Pons (tissue), 1 donor: ENCODE data around the gene ZNF23.
"Not testable (repeated sequence)": the region's sequence is repeated elsewhere in the genome, so short reads cannot be mapped to it uniquely, and the experiment has no call there.

Experiments used
- DNase-seq: peaks from one replicate; pipeline ENCODE4 v3.0.0-alpha.2; 2016; ENCODE audit warnings: low spot score

Gene ZNF23

GRCh38 chr16:71461686-71462648 is at the start of gene ZNF23:
ZNF23 (minus strand) TSS chr16:71462247; CDS start chr16:71456796, 5,451 bp downstream.
- peak; percentile 62 for DNase-seq

- no peak for DNase-seq
These were observed 45.0 kb upstream of the ZNF23 start for GRCh38 chr16:71507061-71507460.

GRCh38 chr16:71504901-71505300 is 42.9 kb upstream of the ZNF23 start:
- DNase-seq, result no peak

- not testable (repeated sequence) for DNase-seq
These were observed 42.0 kb upstream of the ZNF23 start for GRCh38 chr16:71504051-71504450.

- DNase-seq, result no peak
These were observed 39.5 kb upstream of the ZNF23 start for GRCh38 chr16:71501547-71501946.

DNA sequence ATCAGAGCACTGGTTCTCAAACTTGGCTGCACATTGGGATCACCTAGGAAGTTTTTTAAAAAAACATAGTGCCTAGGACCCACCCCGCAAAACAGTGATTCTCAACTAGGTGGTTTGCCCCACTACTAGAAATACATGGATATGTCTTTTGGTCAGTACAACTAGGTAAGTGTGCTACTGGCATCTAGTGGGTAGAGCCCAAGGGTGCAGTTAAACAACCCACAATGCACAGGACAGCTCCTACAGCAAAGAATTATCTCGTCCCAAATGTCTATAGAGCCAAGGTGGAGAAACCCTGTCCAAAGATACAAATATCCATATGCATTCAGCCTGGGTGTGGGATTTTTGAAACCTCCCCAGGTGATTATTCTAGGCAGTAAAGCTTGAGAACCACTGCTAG is 38.9 kb upstream of the ZNF23 start:
- no peak for DNase-seq

DNA sequence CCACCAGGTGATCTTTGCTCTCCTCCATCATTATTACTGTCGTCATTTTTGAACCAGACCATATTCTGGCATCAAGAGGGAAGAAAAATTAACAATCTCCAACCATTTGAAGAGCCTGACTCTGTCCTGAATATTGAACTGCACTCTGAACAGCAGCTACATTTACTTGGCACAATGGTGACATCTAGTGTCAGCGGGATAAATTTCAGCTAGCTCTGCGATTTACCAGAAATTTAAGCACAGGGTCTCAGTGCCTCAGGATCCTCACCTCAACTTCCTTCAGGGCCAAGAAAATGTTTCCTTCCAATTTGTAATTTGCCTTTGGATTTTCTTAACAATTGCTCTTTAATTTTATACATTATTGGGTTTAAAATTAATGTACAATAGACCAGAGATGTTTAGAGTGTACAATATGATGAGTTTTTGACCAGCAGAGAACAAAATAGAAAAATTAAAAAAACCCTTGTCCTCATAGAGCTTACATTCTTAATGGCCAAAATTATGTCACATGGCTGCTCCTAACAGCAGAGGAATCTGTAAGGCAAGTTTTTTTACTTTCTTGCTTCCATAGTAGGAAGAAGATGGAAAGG is 37.8 kb upstream of the ZNF23 start:
- DNase-seq, result peak; percentile 62

- no peak for DNase-seq
These were observed 36.0 kb upstream of the ZNF23 start for GRCh38 chr16:71498031-71498430.

GRCh38 chr16:71493213-71493612 is 31.2 kb upstream of the ZNF23 start:
- DNase-seq, result no peak

DNA sequence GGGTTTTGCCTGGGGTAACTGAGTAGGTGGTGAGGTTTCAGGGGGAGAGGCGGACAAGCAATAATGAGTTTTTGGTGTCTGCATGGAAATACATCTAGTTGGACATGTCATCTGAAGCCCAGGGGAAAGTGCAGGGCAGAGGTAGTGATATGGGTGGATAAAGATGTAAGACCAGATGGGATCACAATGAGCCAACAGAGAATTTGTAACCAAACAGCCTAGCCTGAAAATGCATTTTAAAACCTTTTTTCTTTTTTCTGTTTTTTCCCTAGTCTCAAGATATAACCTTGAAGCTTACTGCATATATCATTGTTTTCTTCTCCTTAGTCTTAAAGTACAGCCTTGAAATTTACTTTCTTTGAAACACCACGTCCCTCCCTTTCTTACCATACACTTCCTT is 30.7 kb upstream of the ZNF23 start:
- no peak for DNase-seq

- DNase-seq, result no peak
These were observed 29.0 kb upstream of the ZNF23 start for GRCh38 chr16:71491054-71491453.

DNA sequence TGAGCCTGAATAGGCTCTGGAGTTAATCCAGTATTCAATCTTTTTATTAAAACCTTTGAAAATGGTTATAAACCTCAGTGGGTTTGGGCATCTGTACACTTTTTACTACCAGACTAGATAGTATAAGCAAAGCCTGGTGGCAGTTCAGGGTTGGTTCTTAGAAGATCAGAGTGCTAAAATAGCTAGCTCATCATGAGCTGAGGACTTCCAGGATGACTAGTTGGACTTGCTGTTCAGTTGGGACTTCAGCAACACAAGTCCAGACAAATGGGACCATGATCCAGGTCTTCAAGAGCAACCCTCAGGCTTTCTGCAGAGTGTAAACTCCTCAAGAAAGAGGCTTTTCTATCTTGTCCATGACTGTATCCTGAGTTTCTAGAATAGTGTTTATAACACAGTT is 28.3 kb upstream of the ZNF23 start:
- DNase-seq, result no peak

GRCh38 chr16:71489122-71489521 is 27.1 kb upstream of the ZNF23 start, which contains the start of gene ZNF19:
ZNF19 (minus strand) TSS chr16:71489324; CDS start chr16:71482114, 7,210 bp downstream.
- no peak for DNase-seq

- DNase-seq, result peak; percentile 96
These were observed 22.2 kb upstream of the ZNF23 start for GRCh38 chr16:71484006-71484893.

DNA sequence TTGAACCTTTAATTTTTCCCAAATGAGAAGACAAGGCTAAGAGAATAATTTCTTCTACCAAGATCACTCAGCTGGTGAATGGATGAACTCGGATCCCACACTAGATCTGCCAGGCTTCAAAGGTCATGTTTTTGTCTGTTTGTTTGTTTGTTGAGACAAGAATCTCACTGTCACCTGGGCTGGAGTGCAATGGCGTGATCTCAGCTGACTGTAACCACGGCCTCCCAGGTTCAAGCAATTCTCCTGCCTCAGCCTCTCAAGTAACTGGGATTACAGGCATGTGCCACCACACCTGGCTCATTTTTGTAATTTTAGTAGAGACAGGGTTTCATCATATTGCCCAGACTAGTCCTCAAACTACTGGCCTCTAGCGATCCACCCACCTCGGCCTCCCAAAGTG is 20.5 kb upstream of the ZNF23 start:
- no peak for DNase-seq

DNA sequence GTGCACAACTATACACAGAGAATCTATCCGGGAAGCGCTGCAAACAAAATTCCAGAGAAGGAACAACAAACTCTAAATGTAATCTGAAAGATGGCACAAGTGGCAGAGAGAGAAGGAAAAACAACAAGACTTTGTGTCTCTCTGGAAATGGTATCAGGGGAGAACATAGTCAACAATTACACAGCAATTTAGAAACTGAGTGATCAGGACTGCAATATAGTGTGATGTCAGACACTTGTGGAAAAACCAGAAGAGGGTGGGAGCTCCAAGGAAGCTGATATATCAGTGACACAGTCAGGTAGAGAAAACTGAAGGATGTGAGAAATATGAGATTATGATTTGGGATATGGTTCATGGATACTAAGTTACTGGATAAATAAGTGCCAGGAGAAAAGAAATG is 18.9 kb upstream of the ZNF23 start:
- DNase-seq, result no peak

GRCh38 chr16:71479420-71479819 is 17.4 kb upstream of the ZNF23 start:
- peak; percentile 52 for DNase-seq

DNA sequence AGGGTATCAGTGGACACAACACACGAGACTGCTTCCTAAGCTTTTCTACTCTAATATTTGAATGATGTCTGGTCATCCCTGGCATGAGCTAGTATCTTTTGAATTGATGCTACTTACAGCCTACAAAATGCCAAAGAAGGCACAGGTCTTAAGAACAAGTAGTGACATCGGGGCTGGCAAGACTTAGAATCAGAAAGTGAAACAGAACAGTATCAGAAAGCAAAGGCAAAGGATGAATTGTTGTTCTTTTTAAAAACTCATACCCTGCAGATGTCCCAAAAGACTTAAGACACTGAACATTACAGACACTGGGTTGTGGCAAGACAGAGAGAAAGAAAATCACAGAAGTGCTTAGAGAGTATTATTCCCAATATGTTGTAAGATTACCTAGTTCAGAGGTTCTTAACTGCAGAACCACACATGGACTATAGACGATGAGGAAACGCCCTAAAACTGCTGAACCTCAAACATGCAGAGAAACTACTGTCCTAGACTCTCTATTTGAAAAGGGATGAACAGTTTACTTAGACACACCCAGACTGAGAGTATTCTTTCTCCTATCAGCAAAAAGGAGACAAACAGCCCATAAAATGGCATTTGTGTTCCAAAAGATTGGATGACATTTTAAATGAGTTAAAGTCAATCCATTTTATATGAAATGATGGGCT is 14.5 kb upstream of the ZNF23 start:
- no peak for DNase-seq

GRCh38 chr16:71474864-71475263 is 12.8 kb upstream of the ZNF23 start:
- DNase-seq, result no peak

GRCh38 chr16:71473891-71474290 is 11.8 kb upstream of the ZNF23 start:
- DNase-seq, result no peak

GRCh38 chr16:71472931-71473330 is 10.9 kb upstream of the ZNF23 start:
- DNase-seq, result no peak

- DNase-seq, result no peak
These were observed 10.0 kb upstream of the ZNF23 start for GRCh38 chr16:71472051-71472450.
